Activated CD4-positive, alpha-beta T cell treated with anti-CD3 and anti-CD28 coated beads, Interleukin-2, Interleukin-4, amounts not matched to agents 100 ng/mL and 50 ng/mL, durations not matched to agents 16 hours and 8 hours (primary cell): Measurements from ENCODE around the gene PTTG1IP2.
"Not testable (repeated sequence)": the region's sequence is repeated elsewhere in the genome, so short reads cannot be mapped to it uniquely, and the experiment has no call there.

ENCODE experiments used
- DNase-seq: peaks from one replicate; pipeline ENCODE4 v3.0.0-alpha.2; 2020; ENCODE audit warnings: low spot score

The PTTG1IP2 gene

GRCh38 chr7:90469554-90469953 is at the start of gene PTTG1IP2:
Gene PTTG1IP2, plus strand, starts transcription at chr7:90469639. Its CDS starts 148 bp downstream, at chr7:90469787.
- DNase-seq, result no peak

DNA sequence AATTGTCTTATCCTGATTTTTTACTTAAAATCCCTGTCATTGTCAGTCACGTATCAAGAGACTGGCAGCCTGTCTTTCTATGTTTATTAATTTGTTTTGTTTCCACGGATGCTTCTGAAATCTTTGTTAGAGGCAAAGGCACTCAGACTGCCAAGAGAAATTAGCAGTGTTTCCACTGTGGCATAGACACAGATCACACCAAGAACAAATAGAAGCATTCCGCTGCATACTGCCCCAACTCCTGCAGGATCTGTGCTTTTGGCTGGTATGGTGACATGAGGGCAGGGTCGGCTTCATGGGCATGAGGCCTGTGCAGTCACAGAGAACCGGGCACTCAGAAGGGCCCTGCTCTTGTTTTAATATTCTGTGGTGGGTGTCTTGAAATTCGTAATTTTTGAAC is 47.8 kb upstream of the PTTG1IP2 start:
- DNase-seq, result no peak

DNA sequence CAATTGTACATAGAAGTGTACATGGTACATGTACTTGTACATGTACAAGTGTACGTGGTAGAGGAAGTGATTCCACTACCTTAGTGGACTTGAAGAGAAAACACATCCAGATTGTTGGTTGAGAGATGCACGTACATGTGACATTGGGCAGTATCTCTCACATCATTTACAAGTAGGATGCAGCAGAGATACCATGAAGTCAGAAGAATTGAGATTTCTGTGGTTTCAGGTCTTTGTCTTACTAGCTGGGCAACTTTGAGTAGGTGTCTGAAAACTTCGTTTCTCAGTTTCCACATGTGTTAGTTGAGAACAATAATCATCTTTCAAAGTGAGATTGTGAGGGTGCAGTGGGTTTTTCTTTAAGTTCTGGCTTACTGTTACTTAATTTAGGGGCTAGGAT is 44.7 kb upstream of the PTTG1IP2 start:
- peak; percentile 43 for DNase-seq

DNA sequence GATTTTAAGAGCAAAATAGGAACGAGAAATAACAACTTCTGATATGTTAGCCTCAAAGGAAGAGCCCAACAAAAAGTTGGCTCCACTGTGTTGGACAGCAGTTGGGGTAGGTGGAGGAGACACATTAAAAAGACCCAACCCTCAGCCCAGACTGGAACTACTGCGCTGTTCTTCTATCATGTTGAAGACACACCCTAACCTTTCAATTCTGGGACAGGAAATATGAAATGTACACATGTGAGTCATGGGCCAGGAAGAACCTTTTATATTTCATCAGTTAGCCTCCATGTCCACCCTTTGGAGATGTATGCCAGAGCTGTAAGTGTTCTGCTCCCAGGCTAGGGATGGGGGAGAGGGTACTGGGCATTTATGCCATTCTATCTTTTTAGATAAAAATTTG is 44.1 kb upstream of the PTTG1IP2 start:
- DNase-seq, result peak; percentile 29

DNA sequence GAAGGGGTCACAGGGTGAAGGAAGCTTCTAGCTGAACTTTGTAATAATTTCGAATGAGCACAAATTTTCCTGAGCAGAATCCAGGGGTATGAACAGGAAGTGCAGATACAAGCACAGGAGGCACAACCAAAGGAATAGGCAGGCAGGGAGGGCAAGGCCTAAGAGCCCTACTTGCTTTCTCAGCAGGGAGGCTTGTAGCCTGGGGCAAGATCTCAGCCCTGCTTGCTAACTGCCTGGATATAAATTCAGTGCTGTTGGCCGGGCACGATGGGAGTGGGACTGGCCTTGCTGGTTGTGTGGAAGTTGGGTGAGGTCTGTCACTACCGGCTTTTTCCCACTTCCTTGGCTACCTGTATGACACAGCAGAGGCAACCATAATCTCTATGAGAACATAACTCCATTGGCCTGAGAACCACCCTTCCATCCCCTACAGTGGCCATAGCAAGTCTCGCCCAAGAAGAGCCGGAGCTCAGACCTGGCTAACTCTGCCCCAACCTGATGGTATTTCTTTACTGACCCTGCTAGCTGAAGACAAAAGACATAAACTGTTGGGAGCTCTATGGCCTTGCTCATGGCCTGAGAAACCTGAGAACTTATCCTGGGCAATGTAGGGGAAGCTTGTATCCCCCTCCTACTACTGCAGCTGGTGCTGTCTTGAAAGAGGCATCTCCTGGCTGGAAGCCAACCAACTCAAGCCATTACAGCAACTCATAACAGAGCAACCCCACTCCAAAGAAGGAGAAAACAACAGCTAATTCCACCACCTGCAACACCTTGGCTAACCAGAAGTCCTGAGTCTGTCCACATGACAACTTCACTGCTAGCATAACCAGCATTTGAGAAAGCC is 38.6 kb upstream of the PTTG1IP2 start:
- DNase-seq, result no peak

GRCh38 chr7:90432752-90433151 is 36.7 kb upstream of the PTTG1IP2 start:
- no peak for DNase-seq

GRCh38 chr7:90433221-90433620 is 36.2 kb upstream of the PTTG1IP2 start:
- no peak for DNase-seq

GRCh38 chr7:90445633-90446032 is 23.8 kb upstream of the PTTG1IP2 start:
- no peak for DNase-seq

- no peak for DNase-seq
Measured at GRCh38 chr7:90446137-90446899, 23.1 kb upstream of the PTTG1IP2 start.

DNA sequence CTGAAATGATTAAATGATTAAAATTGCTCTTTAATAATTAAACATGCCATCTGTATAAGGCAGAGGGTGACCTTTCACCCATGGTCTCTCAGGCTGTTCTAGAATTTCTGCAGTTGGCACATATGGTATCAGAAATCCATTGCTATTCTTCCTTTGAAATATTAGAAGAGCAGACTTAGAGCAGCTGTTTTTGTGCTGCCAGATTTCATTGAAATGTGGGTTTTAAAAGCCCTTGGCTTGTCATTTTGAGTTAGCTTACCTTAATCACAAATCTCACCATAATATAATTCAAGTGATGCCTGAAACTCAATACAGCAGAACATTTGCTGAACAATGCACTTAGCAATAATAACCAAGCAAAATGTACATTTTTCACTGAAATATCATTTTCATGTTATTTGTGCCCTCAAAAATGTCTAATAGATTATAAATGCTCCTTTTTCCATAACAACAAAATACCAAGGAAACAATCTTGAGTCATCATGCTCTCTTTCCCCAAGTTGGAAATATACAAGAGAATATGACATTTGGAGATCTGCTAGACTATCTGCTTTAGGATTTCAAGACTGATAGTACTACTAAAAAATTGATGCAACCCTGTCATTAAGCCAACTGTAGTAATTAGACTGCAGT is 16.1 kb upstream of the PTTG1IP2 start:
- no peak for DNase-seq

- DNase-seq, result no peak
Measured at GRCh38 chr7:90453931-90454330, 15.5 kb upstream of the PTTG1IP2 start.

DNA sequence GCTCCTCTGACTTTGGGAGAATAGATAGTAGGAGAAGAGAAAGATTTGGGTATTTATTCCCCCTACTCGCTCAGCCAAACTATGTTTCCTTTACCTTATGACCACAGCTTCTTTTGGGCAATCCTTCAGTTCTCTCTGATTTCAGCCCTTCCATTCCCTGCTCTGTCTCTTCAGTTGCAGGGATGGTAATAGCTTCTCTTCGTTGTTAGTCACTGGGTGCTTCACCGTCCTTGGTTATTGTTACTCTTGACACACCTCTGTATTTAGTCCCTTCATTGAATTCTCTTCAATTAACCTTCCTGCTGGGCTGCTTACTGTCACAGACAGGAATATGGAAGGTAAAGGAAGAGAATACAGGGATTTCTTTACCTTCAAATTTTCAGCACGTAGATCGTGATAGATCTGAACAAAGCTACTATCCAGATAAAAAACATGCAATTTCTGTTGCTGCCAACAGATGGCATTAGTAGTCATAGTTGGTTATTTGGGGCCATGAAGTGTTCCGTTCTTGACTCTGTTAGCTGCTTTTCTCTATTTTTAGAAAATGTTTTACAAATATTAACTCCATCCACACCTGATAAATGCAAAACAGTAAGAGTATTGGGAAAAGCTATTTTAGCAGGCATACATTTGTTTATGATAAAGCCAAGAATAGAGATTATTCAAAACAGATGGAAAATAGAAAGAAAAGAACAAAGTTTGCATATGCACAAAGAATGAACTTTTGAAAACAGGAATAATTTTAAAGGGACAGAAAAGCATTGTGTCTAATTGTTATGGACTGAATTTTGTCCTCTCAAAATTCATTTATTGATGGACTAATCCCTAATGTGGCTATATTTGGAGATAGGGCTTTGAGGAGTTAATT is 14.0 kb upstream of the PTTG1IP2 start:
- DNase-seq, result peak; percentile 44

GRCh38 chr7:90458104-90458503 is 11.3 kb upstream of the PTTG1IP2 start:
- no peak for DNase-seq

- DNase-seq, result no peak
Measured at GRCh38 chr7:90459888-90460287, 9.6 kb upstream of the PTTG1IP2 start.

- no peak for DNase-seq
Measured at GRCh38 chr7:90461219-90461618, 8.2 kb upstream of the PTTG1IP2 start.

DNA sequence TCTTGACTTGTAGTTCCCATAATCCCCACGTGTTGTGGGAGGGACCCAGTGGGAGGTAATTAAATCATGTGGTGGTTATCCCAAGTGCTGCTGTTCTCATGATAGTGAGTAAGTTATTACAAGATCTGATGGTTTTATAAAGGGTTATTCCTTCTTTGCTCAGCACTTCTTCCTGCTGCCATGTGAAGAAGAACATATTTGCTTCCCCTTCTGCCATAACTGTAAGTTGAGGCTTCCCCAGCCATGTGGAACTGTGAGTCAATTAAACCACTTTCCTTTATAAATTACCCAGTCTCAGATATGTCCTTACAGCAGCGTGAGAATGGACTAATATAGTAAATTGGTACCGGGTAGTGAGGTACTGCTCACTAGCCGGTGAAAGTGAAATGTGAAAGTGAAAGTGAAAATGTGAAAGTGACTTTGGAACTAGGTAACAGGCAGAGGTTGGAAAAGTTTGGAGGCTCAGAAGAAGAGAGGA is 6.2 kb upstream of the PTTG1IP2 start:
- DNase-seq, result not testable (repeated sequence)

DNA sequence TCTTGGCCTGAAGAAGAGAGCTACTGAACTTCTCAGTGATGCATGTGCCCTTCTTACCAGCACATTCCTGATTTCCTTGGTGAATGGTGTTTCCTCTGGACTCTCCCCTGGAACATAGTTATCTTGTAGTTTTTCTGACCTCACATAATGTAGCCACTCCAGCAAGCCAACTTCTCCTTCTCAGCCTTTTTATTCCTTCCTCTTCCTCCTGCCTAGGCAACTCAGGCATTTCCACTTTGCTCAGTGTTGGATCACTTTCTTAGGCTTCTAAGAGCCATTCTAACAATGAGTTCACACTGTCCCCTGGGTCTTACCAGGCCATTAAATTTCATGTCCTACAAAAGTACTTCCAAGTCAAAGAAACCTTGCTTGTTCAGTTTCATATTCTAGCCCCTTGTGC is 3.6 kb upstream of the PTTG1IP2 start:
- no peak for DNase-seq

DNA sequence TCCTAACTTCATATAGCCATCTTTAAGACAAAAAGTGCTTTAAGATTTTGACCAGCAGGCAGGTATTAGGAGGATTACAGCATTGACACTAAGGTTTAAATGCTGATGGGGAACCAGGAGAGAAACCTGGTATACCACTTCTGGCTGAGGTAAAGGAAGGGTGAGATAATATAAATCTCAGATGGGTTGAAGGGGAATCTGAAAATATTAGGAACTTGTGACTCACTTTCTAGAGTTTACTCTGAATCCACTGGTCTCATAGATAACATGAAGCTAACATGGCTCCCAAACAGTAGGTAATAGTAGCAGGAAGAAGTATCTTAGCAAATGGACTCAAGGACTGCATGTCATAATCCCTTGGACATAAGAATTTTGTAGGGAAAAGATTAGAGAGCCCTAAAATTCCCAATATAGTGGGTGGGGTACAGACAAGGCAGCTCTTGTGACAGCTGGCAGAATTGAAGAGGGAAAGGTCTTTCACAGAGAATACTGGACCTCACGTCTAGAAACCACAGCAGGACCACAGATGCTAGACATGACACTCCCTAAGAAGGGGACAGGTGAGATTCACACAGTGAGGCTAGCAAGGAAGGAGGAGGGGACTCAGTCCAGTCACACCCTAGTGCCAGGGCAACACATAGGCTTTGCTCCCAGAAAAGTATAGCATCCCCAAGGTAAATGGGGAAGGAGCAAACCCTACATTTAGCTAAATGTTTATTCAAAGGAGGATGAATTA is 3.5 kb downstream of the PTTG1IP2 start:
- DNase-seq, result no peak

DNA sequence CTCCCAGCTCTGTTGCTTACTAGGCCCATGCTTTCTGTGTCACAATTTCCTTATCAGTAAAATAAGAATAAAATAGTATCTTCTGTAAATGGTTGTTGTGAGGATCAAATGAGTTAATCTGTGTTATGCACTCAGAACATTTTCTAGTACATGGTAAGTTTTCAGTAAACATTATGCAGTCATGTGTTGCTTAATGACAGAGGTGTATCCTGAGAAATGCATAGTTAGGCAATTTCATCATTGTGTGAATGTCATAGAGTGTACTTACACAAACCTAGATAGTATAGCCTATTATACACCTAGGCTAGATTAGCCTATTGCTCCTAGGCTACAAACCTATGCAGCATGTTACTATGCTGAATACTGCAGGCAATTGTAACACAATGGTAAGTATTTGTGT is 4.4 kb downstream of the PTTG1IP2 start:
- DNase-seq, result no peak

DNA sequence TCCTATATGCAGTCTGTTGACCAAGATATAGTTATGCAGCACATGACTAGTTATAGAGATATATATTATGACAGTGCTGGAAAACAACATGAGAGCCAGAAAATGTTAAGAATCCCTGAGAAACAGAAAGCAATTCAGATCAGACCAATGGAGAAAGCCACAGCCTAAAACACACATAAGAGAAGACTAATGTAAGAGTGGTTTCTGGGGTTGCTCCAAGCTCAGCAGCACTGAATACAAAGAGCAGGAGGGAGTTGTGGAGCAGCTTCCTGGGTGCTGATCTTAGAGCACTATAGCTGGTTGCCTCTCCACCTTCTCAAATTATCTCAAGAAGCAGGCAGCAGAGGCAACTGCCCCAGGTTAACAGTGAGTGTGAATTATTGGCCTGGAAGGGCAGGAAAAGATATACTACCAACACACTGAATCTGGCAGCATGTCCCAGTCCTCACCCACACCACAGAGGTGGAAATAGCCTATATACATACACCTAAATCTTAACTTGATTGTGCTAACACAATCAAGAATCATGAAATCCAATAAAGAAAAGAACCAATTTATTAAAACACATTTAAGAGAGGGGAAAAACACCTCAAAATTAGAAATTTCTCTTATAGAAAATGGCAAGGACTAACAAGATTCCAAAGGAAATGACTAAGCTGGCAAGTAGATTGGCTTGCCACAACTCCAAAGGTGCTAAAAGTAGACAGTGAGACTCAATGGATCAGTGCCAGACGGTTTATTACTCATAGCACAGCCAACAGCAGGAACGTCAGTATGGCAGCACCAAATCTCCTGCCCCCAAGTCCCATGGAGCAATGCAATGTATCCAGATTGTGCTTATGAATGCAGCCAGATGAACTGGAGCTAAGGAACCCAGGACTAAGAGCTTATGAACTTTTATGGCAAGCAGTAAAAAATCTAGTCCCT is 5.1 kb downstream of the PTTG1IP2 start:
- DNase-seq, result no peak
